ENCODE results near the gene GYS1. TPM values are rescaled to one million over a fixed set of nuclear protein-coding genes. Genes with fewer than 3 reads are reported as not detected.
A peak's percentile ranks its signal among the peaks of the same experiment; 100 is the strongest.

GYS1 gene
- total RNA-seq, 2 donors from 2014 or later = 50.8 to 99.9 TPM

DNA sequence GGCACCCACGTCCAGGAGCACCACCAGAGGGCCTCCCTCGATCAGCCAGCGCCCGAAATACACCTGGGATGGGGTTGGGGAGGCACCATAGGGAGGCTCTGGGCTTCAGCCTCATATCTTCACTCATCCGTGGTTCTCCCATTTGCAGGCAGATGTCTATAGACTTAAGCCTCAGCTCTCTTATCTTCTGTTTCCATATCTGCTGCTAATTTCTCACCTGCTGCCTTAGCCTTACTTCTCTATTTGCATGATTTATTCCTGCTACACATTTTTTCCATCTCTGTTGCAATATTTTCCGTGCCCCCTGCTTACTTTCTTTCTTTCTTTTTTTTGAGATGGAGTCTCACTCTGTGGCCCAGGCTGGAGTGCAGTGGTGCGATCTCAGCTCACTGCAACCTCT is 5.8 kb downstream of the GYS1 start:
- ATAC-seq (replicated peaks) = peak; percentile 19
- no peak overlapping the region for H3K27ac Mint-ChIP-seq
- peaks cover 19% of the 10 kb centered on the region for H3K4me1 Mint-ChIP-seq
- no peaks in the 10 kb centered on the region for H3K27me3 Mint-ChIP-seq
- no peak overlapping the region for H3K4me3 Mint-ChIP-seq
- H3K36me3 Mint-ChIP-seq (ENCODE audit: low read depth) = peaks cover 89% of the 10 kb centered on the region
- H3K9me3 Mint-ChIP-seq = no peaks in the 10 kb centered on the region

DNA sequence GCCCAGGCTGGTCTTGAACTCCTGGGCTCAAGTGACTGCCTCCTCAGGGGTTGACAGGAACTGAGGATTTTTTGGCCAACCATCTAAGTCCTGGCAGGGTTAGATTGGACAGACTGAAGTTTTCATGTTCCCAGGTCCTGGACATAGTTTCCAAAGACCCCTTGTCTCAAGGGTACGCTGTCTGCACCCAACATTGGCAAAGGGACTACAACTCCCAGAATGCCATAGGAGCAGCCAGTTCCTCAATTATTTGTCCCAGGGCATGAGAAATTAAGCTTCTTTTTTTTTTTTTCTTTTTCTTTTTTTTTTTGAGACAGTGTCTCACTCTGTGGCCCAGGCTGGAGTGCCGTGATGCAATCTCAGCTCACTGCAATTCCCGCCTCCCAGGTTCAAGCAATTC is 6.9 kb downstream of the GYS1 start:
- peaks cover 95% of the 10 kb centered on the region for H3K36me3 Mint-ChIP-seq (ENCODE audit: low read depth)
- no peak overlapping the region for H3K4me3 Mint-ChIP-seq
- H3K4me1 Mint-ChIP-seq = peaks cover 16% of the 10 kb centered on the region

DNA sequence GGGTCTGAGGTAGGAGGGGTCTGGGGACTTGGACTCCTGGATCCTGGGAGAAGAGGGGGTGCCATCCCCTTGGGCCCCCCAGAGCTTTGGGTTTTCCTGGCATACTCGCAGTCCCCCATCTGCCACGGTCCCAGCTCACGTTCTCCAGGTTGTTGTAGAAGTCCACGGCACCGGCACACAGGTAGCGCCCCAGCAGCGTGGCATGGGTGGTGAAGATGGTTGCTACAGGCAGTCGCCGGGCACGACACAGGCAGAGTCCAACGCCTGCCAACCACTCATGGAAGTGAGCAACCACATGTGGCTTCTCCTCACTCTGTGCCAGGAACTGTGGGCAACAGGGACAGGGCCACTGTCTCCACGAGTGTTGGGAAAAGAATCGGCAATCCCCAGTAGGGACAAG is 7.4 kb downstream of the GYS1 start:
- peaks cover 94% of the 10 kb centered on the region for H3K36me3 Mint-ChIP-seq (ENCODE audit: low read depth)
- H3K27me3 Mint-ChIP-seq = no peaks in the 10 kb centered on the region
- H3K9me3 Mint-ChIP-seq = no peaks in the 10 kb centered on the region
- no peak for ATAC-seq (replicated peaks)
- peaks cover 16% of the 10 kb centered on the region for H3K4me1 Mint-ChIP-seq
- H3K4me3 Mint-ChIP-seq = no peak overlapping the region
- H3K27ac Mint-ChIP-seq = no peak overlapping the region

More for the DNA sequence above, 6.9 kb downstream of the GYS1 start:
- no peak overlapping the region for H3K27ac Mint-ChIP-seq
- H3K9me3 Mint-ChIP-seq = no peaks in the 10 kb centered on the region
- H3K27me3 Mint-ChIP-seq = no peaks in the 10 kb centered on the region
- ATAC-seq (replicated peaks) = no peak

DNA sequence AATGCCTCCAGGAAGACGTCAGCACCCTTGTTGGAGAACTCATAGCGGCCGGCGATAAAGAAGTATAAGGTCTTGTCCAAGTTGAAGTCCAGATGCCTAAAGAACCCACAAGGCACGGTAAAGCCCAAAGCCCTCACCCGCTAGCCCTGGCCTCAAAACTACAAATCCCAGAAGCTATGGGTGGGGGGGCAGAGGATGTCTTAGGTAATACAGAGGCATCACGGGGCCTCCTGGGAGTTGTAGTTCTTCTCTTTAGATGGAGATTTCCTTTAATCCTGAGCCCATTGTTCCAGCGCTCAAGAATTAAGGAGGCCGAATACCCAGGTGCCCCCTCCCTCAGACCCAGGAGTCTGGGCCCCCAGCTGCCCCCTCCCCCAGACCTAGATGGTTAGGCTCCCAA is 10.8 kb downstream of the GYS1 start:
- Mint-ChIP-seq H3K27ac (no peak overlapping the region), H3K4me3 (no peak overlapping the region), H3K27me3 (no peaks in the 10 kb centered on the region), H3K4me1 (peaks cover 10% of the 10 kb centered on the region), H3K9me3 (no peaks in the 10 kb centered on the region), H3K36me3 (ENCODE audit: low read depth) (peaks cover 90% of the 10 kb centered on the region)
- no peak for ATAC-seq (replicated peaks)

DNA sequence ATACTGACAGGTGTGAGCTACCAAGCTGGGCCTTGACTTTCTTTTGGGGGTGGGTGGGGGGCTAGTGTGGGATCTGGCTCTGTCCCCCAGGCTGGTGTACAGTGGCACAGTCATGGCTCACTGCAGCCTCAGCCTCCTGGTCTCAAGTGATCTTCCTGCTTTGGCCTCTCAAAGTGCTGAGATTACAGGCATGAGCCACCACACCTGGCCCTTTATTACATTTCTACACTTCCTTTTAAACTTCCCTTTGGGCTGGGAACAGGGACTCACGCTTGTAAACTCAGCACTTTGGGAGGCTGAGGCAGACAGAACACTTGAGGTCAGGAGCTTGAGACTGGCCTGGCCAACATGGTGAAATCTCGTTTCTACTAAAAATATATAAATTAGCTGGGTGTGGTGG is 16.0 kb downstream of the GYS1 start:
- Mint-ChIP-seq H3K27ac (peak overlapping the region; percentile 10), H3K4me3 (no peak overlapping the region), H3K9me3 (no peaks in the 10 kb centered on the region)

DNA sequence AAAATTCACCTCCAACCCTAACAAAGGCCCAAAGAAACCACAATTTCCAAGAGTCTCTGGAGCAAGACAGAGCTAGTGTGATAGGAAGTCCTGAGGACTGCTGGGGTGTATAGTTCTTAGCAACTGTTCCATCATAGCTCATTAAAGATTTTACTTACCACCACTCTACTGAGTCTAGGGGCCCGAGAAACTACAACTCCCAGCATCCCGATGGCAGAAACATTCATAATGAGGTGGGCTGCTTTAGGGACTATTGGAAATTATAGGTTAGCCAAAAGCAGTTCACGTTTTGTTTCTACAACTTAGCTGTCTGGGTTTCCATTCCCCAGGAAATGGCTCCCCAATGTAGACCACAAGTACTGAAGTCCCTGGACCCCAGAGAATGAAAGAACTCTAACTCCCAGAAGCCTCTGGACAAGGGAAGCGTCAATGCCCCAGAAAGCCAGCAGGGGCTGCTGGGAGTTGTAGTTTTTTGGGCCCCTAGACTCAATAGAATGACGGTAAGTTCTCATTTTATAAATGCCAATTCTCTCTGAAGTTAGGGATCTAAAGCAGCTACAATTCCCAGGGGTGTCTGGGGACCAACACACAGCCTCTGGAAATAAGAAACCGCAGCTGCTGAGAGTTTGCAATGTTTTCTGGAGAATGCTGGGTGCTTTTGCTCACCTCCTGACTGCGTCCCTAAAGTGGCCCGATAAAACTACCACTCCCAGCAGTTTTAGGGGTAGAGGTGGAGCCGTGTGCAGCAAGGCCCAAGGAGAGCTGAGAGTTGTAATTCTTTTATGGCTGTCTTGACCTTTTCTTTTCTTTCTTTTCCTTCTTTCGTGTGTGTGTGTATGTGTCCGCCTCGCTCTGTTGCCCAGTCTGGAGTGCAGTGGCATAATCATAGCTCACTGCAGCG is 16.9 kb downstream of the GYS1 start:
- no peaks in the 10 kb centered on the region for H3K9me3 Mint-ChIP-seq
- peaks cover 75% of the 10 kb centered on the region for H3K36me3 Mint-ChIP-seq (ENCODE audit: low read depth)
- H3K4me3 Mint-ChIP-seq = no peak overlapping the region
- ATAC-seq (replicated peaks) = no peak
- H3K27ac Mint-ChIP-seq = peak overlapping the region; percentile 10
- no peaks in the 10 kb centered on the region for H3K27me3 Mint-ChIP-seq
- peaks cover 9% of the 10 kb centered on the region for H3K4me1 Mint-ChIP-seq

More for the DNA sequence above, 16.0 kb downstream of the GYS1 start:
- peaks cover 9% of the 10 kb centered on the region for H3K4me1 Mint-ChIP-seq
- peaks cover 81% of the 10 kb centered on the region for H3K36me3 Mint-ChIP-seq (ENCODE audit: low read depth)
- no peak for ATAC-seq (replicated peaks)
- no peaks in the 10 kb centered on the region for H3K27me3 Mint-ChIP-seq

DNA sequence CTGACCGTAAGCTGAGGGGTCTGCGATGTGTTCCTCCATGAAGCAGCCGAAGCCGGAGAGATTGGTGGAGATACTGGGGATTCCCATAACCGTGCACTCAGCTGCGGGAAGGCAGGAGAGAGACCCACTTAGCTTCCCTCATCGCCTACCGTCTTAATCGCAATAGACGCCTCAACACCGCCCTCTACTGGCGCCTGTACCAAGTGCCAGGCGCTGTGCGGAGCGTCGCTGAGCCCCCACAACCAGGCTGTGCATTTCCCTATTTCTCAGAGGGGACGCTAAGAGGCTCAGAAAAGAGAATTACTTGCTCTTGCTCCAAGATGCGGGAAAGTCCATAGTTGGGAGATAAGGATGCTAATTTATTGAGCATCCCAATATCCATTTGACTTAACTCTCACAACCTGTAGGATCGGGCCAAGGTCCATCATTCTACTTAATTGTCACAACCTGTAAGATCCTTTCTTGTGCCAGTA is 22.1 kb downstream of the GYS1 start:
- peak; percentile 80 for ATAC-seq (replicated peaks)
- Mint-ChIP-seq H3K36me3 (ENCODE audit: low read depth) (peaks cover 81% of the 10 kb centered on the region), H3K9me3 (no peaks in the 10 kb centered on the region), H3K4me1 (peaks cover 14% of the 10 kb centered on the region), H3K4me3 (no peak overlapping the region), H3K27ac (no peak overlapping the region), H3K27me3 (no peaks in the 10 kb centered on the region)

DNA sequence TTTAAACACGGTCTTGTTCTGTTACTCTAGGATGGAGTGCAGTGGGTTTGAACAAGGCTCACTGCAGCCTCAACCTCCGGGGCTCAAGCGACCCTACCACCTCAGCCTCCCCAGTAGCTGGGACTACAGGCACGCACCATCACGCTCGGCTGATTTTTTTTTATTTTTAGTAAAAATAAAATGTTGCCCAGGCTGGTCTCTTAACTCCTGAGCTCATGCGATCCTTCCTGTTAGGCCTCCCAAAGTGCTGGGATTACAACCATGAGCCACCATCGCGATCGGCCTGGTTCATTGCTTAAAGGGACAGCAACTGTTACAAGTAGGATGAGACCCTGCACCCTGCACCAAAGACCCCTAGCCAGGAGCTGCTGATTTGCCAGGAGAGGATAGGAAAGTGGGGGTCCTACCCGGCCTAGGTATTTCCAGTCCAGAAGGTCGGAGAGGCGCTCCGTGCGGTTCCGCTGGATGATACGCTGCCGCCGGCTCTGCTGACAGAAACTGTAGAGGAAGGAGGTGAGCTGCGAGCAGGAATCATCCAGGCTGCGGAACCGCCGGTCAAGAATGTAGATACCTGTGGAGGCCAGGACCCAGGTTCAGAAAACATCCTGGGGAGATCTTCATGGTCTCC is 22.9 kb downstream of the GYS1 start:
- H3K4me1 Mint-ChIP-seq = peaks cover 14% of the 10 kb centered on the region
- no peaks in the 10 kb centered on the region for H3K9me3 Mint-ChIP-seq
- H3K36me3 Mint-ChIP-seq (ENCODE audit: low read depth) = peaks cover 81% of the 10 kb centered on the region
- H3K27ac Mint-ChIP-seq = no peak overlapping the region
- H3K4me3 Mint-ChIP-seq = no peak overlapping the region
- no peaks in the 10 kb centered on the region for H3K27me3 Mint-ChIP-seq
- no peak for ATAC-seq (replicated peaks)

DNA sequence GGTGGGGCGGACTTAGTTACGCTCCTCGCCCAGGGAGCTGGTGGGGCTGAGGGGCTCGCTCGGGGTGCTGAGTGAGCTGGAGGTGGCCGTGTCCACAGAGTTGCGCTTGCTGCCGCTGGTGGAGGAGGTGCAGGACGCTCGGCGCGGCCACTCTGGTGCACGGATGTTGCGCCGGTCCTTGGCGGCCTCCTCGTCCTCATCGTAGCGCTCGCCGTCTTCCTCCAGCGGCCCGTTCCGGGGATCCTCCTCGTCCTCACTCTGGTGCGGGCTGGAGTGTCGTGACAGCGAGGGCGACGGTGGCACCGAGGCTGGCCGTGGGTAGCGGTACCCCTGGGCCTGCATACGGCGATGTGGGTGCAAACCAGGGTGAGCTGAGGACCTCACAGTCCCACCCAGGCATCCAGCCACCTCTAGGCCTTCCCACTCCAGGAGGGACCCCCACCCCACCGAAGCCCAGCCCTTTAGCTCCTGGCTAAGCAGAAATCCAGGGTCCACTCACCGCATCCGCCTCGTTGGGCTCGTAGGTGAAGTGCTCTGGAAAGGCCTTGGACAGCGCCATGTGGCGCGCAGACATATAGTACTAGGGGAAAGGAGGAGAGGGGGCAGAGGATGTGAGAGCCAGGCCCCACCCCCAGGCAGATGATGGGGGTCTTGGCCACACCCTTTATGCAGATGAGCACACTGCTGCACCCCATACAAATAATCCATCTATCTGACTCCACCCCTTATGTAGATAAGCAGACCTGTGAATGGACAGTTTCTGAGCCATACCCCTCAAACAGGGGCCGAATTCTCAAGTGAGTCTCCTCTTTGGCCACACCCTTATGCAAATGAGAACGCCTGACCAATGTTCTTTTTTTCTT is 23.6 kb downstream of the GYS1 start:
- Mint-ChIP-seq H3K4me3 (no peak overlapping the region), H3K27ac (no peak overlapping the region), H3K27me3 (no peaks in the 10 kb centered on the region), H3K9me3 (no peaks in the 10 kb centered on the region), H3K4me1 (peaks cover 17% of the 10 kb centered on the region), H3K36me3 (ENCODE audit: low read depth) (peaks cover 81% of the 10 kb centered on the region)
- no peak for ATAC-seq (replicated peaks)

DNA sequence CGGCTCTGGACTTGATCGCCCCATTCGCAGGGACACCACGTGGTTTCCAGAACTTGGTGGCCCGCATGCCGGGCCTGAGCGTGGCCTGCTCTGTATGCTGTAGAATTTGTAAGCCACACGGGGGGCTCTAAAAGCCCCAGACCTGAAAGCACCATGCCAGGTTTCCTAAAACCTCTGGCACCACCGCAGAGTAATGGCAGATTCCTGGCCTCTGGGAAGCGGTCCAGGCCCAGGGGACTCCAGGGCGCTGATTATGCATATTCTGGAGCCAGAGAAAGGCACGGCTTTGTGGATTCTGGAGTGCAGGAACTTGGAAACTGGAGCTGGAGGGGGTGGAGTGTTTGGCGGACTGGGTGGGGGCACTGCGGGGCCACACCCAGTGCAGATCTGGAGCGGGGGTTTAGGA is 24.3 kb downstream of the GYS1 start:
- no peak overlapping the region for H3K27ac Mint-ChIP-seq
- H3K27me3 Mint-ChIP-seq = no peaks in the 10 kb centered on the region
- H3K4me1 Mint-ChIP-seq = peaks cover 24% of the 10 kb centered on the region
- peaks cover 79% of the 10 kb centered on the region for H3K36me3 Mint-ChIP-seq (ENCODE audit: low read depth)
- H3K9me3 Mint-ChIP-seq = no peaks in the 10 kb centered on the region
- H3K4me3 Mint-ChIP-seq = no peak overlapping the region
- ATAC-seq (replicated peaks) = no peak

DNA sequence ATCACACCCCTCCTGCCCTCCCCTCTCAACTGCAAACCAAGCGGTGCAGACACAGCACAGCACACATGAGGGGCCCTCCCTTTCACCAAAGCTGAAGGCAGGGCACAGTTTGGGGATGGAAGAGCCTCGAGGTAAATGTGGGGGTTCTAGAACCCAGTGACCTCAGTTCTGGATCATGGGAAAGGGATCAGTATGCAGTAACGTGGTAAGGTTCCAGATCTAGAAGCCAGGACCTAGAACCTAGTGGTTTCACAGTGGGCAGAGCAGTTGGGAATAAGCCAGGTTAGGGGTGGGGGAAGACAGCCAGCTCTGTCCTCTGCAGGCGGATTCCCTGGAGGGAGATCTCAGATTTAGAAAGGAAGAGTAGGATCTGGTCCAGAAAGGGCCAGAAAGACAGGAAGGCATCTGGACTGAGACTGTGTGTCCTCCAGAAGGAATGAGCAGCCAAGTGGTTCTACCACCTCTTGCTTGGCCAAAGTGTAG is 24.9 kb downstream of the GYS1 start:
- Mint-ChIP-seq H3K9me3 (no peaks in the 10 kb centered on the region), H3K27ac (peak overlapping the region; percentile 73), H3K36me3 (ENCODE audit: low read depth) (peaks cover 79% of the 10 kb centered on the region), H3K4me1 (peaks cover 28% of the 10 kb centered on the region), H3K4me3 (peak overlapping the region; percentile 100), H3K27me3 (no peaks in the 10 kb centered on the region)
- no peak for ATAC-seq (replicated peaks)

DNA sequence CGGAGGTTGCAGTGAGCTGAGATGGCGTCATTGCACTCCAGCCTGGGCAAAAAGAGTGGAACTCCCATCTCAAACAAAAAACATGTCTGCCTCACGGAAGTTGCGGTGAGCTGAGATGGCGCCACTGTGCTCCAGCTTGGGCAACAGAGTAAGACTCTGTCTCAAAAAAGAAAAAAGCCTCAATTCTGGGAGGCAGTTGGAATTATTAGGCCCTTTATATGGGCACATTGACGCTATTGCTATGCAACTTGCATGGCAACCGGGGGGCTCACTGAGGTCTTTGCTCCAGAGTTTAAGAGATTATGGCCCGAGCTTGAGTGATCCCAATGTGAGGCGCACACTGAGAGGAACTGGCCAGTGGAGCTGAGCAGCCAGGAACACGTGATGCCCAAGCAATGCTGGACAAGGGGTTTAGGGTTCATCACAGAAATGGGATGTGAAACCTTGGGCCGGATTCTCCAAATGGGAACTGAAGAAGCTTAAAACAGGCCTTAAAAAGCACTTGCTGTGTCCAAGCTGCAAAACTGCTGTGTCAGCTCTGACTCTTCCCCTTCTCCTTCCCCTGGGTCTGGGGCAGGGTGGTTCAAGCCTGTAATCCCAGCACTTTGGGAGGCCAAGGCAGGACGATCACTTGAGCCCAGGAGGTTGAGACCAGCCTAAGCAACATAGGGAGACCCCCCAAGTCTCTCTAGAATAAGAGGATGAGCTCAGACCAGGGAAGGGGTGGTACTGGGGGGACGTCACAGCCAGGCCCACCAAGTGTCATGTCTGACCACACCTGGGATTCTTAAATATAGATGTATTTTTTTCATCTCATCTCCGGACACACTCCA is 25.5 kb downstream of the GYS1 start:
- H3K4me1 Mint-ChIP-seq = peaks cover 29% of the 10 kb centered on the region
- ATAC-seq (replicated peaks) = no peak
- no peaks in the 10 kb centered on the region for H3K9me3 Mint-ChIP-seq
- no peaks in the 10 kb centered on the region for H3K27me3 Mint-ChIP-seq
- H3K27ac Mint-ChIP-seq = peak overlapping the region; percentile 100
- H3K36me3 Mint-ChIP-seq (ENCODE audit: low read depth) = peaks cover 74% of the 10 kb centered on the region
- H3K4me3 Mint-ChIP-seq = peak overlapping the region; percentile 100

DNA sequence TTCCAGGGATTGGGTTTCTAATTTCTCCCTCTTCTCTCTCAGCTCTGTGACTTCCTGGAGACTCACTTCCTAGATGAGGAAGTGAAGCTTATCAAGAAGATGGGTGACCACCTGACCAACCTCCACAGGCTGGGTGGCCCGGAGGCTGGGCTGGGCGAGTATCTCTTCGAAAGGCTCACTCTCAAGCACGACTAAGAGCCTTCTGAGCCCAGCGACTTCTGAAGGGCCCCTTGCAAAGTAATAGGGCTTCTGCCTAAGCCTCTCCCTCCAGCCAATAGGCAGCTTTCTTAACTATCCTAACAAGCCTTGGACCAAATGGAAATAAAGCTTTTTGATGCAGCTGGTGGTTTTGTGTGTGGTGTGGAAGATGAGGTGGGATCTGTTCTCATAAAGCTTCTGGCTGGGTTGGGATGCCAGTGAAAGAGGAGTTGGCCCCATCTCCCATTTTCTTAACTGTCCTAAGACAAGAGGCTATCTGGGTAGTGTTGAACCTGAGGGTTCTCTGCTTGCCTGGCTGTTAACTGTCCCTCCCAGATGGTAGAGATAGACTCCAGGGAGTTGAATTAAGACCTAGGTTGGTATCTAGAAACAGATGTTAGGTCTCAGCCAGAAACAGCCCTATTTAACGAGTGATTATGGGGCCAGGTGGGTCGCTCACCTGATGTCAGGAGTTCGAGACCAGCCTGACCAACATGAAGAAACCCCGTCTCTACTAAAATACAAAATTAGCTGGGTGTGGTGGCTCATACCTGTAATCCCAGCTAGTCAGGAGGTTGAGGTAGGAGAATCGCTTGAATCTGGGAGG is 26.4 kb downstream of the GYS1 start:
- H3K4me3 Mint-ChIP-seq = peak overlapping the region; percentile 100
- ATAC-seq (replicated peaks) = no peak

More for the DNA sequence above, 26.4 kb downstream of the GYS1 start:
- Mint-ChIP-seq H3K9me3 (no peaks in the 10 kb centered on the region), H3K36me3 (ENCODE audit: low read depth) (peaks cover 81% of the 10 kb centered on the region), H3K27ac (peak overlapping the region; percentile 100), H3K27me3 (no peaks in the 10 kb centered on the region), H3K4me1 (peaks cover 29% of the 10 kb centered on the region)
